H1 (cell line): ENCODE measurements around the gene NXF3. TPM values are rescaled to one million over a fixed set of nuclear protein-coding genes. Genes with fewer than 3 reads are reported as not detected.

Experiments
- CTCF ChIA-PET: fragments of 300-600 bp; sonication (Branson Sonifier 250); formaldehyde crosslinking; loops from one replicate; lab custom pipeline; 2021; ENCODE audit not compliant: partially characterized antibody; lab: Charles Lee
- POLR2A ChIA-PET: fragments of 300-600 bp; sonication (Branson Sonifier 250); formaldehyde crosslinking; loops from one replicate; lab custom pipeline; 2021; ENCODE audit warnings: inconsistent platforms; ENCODE audit not compliant: partially characterized antibody; lab: Charles Lee
- DNase-seq, 2 experiments: peaks; one replicate each; pipeline versions ENCODE4 v3.0.0 to v3.0.0-alpha.2; 2010 to 2022; ENCODE audit warnings: low spot score in 2 of 2, low read depth in 1 of 2, mixed read lengths in 1 of 2
- FAIRE-seq: peaks from 2 replicates; lab custom pipeline; 2011; peaks lifted over from hg19 to GRCh38; lab: Jason Lieb, UNC
- H2AFZ ChIP-seq: 2 replicates; pipeline ENCODE4 v1.8.1; 2012; ENCODE audit warnings: low read length, inconsistent platforms
- H2AK5ac ChIP-seq: 2 replicates; pipeline ENCODE4 v1.6.1; 2013; ENCODE audit warnings: low read depth, low read length
- H2BK120ac ChIP-seq: replicated peaks from 2 replicates; pipeline ENCODE3; 2013; ENCODE audit warnings: low read depth, low read length, inconsistent platforms
- H2BK12ac ChIP-seq: 2 replicates; pipeline ENCODE4 v1.6.1; 2013; ENCODE audit warnings: low read depth, low read length
- H2BK15ac ChIP-seq: 2 replicates; pipeline ENCODE4 v1.6.1; 2013; ENCODE audit warnings: low read length
- H2BK20ac ChIP-seq: 2 replicates; pipeline ENCODE4 v1.6.1; 2013; ENCODE audit warnings: low read length
- H2BK5ac ChIP-seq: 2 replicates; pipeline ENCODE4 v1.6.1; 2013; ENCODE audit warnings: low read depth, low read length
- H3K14ac ChIP-seq: 2 replicates; pipeline ENCODE4 v1.6.1; 2013; ENCODE audit warnings: inconsistent platforms; ENCODE audit not compliant: insufficient read length
- H3K18ac ChIP-seq: 2 replicates; pipeline ENCODE4 v1.6.1; 2013; ENCODE audit warnings: low read length; ENCODE audit errors: extremely low read depth
- H3K23ac ChIP-seq: 2 replicates; pipeline ENCODE4 v1.6.1; 2013; ENCODE audit warnings: inconsistent platforms; ENCODE audit not compliant: insufficient read length
- H3K23me2 ChIP-seq: 2 replicates; pipeline ENCODE4 v1.6.1; 2013; ENCODE audit warnings: low read depth, low read length
- H3K27ac ChIP-seq: 2 replicates; pipeline ENCODE4 v1.6.1; 2011; ENCODE audit warnings: low read depth, low read length, inconsistent platforms
- H3K27me3 ChIP-seq, 4 experiments: replicated peaks in 1 of 4; 1 replicate in 1 of 4; 2 replicates in 3 of 4; pipeline versions ENCODE4 v1.6.1 to v1.8.1; 2011 to 2013; ENCODE audit warnings: low read length in 3 of 4, mild to moderate bottlenecking in 3 of 4, inconsistent platforms in 2 of 4, mixed read lengths in 2 of 4, moderate library complexity in 1 of 4; ENCODE audit not compliant: control insufficient read depth in 3 of 4, insufficient read depth in 3 of 4; ENCODE audit errors: extremely low read depth in 1 of 4
- H3K36me3 ChIP-seq, 4 experiments: 2 replicates each; pipeline versions ENCODE4 v1.6.1 to v1.8.1; 2011 to 2013; ENCODE audit warnings: mild to moderate bottlenecking in 4 of 4, low read length in 3 of 4, moderate library complexity in 2 of 4, control low read depth in 1 of 4, inconsistent platforms in 1 of 4; ENCODE audit not compliant: insufficient read depth in 4 of 4, control insufficient read depth in 2 of 4
- H3K4ac ChIP-seq: replicated peaks from 2 replicates; pipeline ENCODE3; 2013; ENCODE audit warnings: low read length, low read depth, mixed read lengths, inconsistent platforms; ENCODE audit not compliant: insufficient read length
- H3K4me1 ChIP-seq, 4 experiments: replicated peaks in 1 of 4; 1 replicate in 1 of 4; 2 replicates in 3 of 4; pipeline versions ENCODE4 v1.6.1 to v1.8.1; 2011 to 2013; ENCODE audit warnings: low read length in 3 of 4, inconsistent platforms in 2 of 4, mixed read lengths in 1 of 4; ENCODE audit not compliant: insufficient read depth in 4 of 4, control insufficient read depth in 3 of 4
- H3K4me2 ChIP-seq, 2 experiments: 2 replicates each; pipeline versions ENCODE4 v1.6.1 to v1.8.1; 2011 to 2013; ENCODE audit warnings: low read depth in 2 of 2, low read length in 2 of 2, control low read depth in 1 of 2, inconsistent platforms in 1 of 2, mild to moderate bottlenecking in 1 of 2; ENCODE audit not compliant: insufficient read depth in 1 of 2
- H3K4me3 ChIP-seq, 4 experiments: fragments of 200-600, 300-600 bp in 1 of 4; sonication (generic), shearing (Covaris generic), sonication (Bioruptor Twin) in 1 of 4; 2 replicates each; pipeline versions ENCODE4 v1.5.1 to v1.8.1; 2011 to 2016; ENCODE audit warnings: low read length in 4 of 4, low read depth in 3 of 4, control low read depth in 2 of 4, inconsistent platforms in 2 of 4, mild to moderate bottlenecking in 2 of 4, mixed read lengths in 1 of 4, moderate library complexity in 1 of 4; ENCODE audit not compliant: insufficient read depth in 2 of 4; ENCODE audit errors: extremely low read depth in 1 of 4
- H3K56ac ChIP-seq: replicated peaks from 2 replicates; pipeline ENCODE3; 2013; ENCODE audit warnings: low read depth, mild to moderate bottlenecking, mixed read lengths, low read length, inconsistent platforms; ENCODE audit not compliant: insufficient read length
- H3K79me1 ChIP-seq: 2 replicates; pipeline ENCODE4 v1.6.1; 2013; ENCODE audit warnings: low read depth, low read length, control low read depth
- H3K79me2 ChIP-seq, 2 experiments: 2 replicates each; pipeline versions ENCODE4 v1.6.1 to v1.8.1; 2012 to 2013; ENCODE audit warnings: low read length in 2 of 2, mild to moderate bottlenecking in 2 of 2, inconsistent platforms in 1 of 2; ENCODE audit not compliant: insufficient read depth in 2 of 2, control insufficient read depth in 1 of 2
- H3K9ac ChIP-seq, 4 experiments: replicated peaks in 1 of 4; 1 replicate in 1 of 4; 2 replicates in 3 of 4; pipeline versions ENCODE4 v1.6.1 to v1.8.1; 2011 to 2013; ENCODE audit warnings: low read depth in 3 of 4, low read length in 3 of 4, control low read depth in 2 of 4, mild to moderate bottlenecking in 2 of 4, moderate library complexity in 2 of 4, inconsistent platforms in 1 of 4; ENCODE audit errors: extremely low read depth in 1 of 4
- H3K9me3 ChIP-seq, 2 experiments: 2 replicates each; pipeline versions ENCODE4 v1.6.1 to v1.8.1; 2012 to 2013; ENCODE audit warnings: mild to moderate bottlenecking in 2 of 2, moderate library complexity in 2 of 2, control low read depth in 1 of 2, inconsistent platforms in 1 of 2, low read depth in 1 of 2, low read length in 1 of 2, mixed read lengths in 1 of 2; ENCODE audit not compliant: insufficient read depth in 2 of 2
- H4K20me1 ChIP-seq, 2 experiments: replicated peaks in 1 of 2; 2 replicates each; pipeline versions ENCODE3 to v1.8.1; 2011 to 2013; ENCODE audit warnings: inconsistent platforms in 2 of 2, low read length in 2 of 2, mild to moderate bottlenecking in 1 of 2; ENCODE audit not compliant: insufficient read depth in 2 of 2, control insufficient read depth in 1 of 2
- H4K5ac ChIP-seq: 2 replicates; pipeline ENCODE4 v1.6.1; 2013; ENCODE audit warnings: low read length, low read depth, mixed read lengths, inconsistent platforms; ENCODE audit not compliant: insufficient read length
- H4K8ac ChIP-seq: 2 replicates; pipeline ENCODE4 v1.8.0; 2013; ENCODE audit warnings: mild to moderate bottlenecking, moderate library complexity, low read length, inconsistent platforms; ENCODE audit not compliant: insufficient read depth; ENCODE audit errors: extremely low read depth
- H4K91ac ChIP-seq: replicated peaks from 2 replicates; pipeline ENCODE3; 2013; ENCODE audit warnings: low read length, mixed read lengths, inconsistent platforms; ENCODE audit not compliant: insufficient read length
- CEBPB ChIP-seq: IDR thresholded peaks from 2 replicates; pipeline ENCODE4 v1.6.1; 2012; ENCODE audit warnings: low read depth, low read length
- E2F6 ChIP-seq: IDR thresholded peaks from 2 replicates; pipeline ENCODE4 v1.6.1; 2012; ENCODE audit warnings: inconsistent platforms
- EGR1 ChIP-seq: IDR thresholded peaks from 2 replicates; pipeline ENCODE4 v1.6.1; 2011; ENCODE audit warnings: low read depth, low read length, borderline replicate concordance
- EP300 ChIP-seq, 2 experiments: IDR thresholded peaks; 1 replicate in 1 of 2; 2 replicates in 1 of 2; pipeline ENCODE4 v1.6.1; 2011 to 2012; ENCODE audit warnings: low read depth in 2 of 2, low read length in 2 of 2, mild to moderate bottlenecking in 2 of 2, borderline replicate concordance in 1 of 2, inconsistent platforms in 1 of 2, moderate library complexity in 1 of 2
- FOSL1 ChIP-seq: IDR thresholded peaks from 2 replicates; pipeline ENCODE4 v1.6.1; 2011; ENCODE audit warnings: mild to moderate bottlenecking, low read depth, low read length, moderate library complexity; ENCODE audit not compliant: insufficient read depth
- KDM1A ChIP-seq: fragments of 200-600, 300-600 bp; sonication (generic); IDR thresholded peaks from 2 replicates; pipeline ENCODE4 v1.7.1; 2016; ENCODE audit warnings: mild to moderate bottlenecking, low read length, borderline replicate concordance
- PHF8 ChIP-seq: fragments of 200-600 bp; sonication (generic); conservative IDR thresholded peaks from 2 replicates; pipeline ENCODE4 v1.7.1; 2012; ENCODE audit warnings: low read depth, mild to moderate bottlenecking, inconsistent platforms, low read length, moderate library complexity
- SIRT6 ChIP-seq: IDR thresholded peaks from one replicate; pipeline ENCODE4 v1.7.1; 2012; ENCODE audit warnings: low read length, inconsistent platforms
- SIX5 ChIP-seq: IDR thresholded peaks from 2 replicates; pipeline ENCODE4 v1.6.1; 2011; ENCODE audit warnings: mild to moderate bottlenecking, low read depth, low read length
- USF2 ChIP-seq: IDR thresholded peaks from 2 replicates; pipeline ENCODE4 v1.6.1; 2011; ENCODE audit warnings: low read length, improper control_type of control experiment
- YY1 ChIP-seq: IDR thresholded peaks from 2 replicates; pipeline ENCODE4 v1.6.1; 2011; ENCODE audit warnings: low read depth, mild to moderate bottlenecking, low read length
- WGBS, 2 experiments: shearing (Covaris generic) in 1 of 2; methylation state at CpG; one replicate each; pipeline versions ENCODE4 v1.1.6 to v1.1.7; 2013 to 2015; ENCODE audit warnings: low lambda C conversion rate in 2 of 2, mixed read lengths in 2 of 2, inconsistent platforms in 1 of 2, low coverage in 1 of 2, missing lambda C conversion rate in 1 of 2; ENCODE audit not compliant: insufficient replicate concordance in 2 of 2, insufficient coverage in 1 of 2, insufficient read length in 1 of 2; ENCODE audit errors: extremely low coverage in 1 of 2, missing lambda C conversion rate in 1 of 2; 5-methylcytosine and 5-hydroxymethylcytosine counted together
- polyA plus RNA-seq, 7 experiments: library from polyadenylated mRNA; depleted of rRNA in 3 of 7; stranded (reverse) in 5 of 7; unstranded in 2 of 7; fragments of >200 nt in 5 of 7; fragments of 200-250 nt in 2 of 7; gene quantifications; 1 replicate in 5 of 7; 2 replicates in 1 of 7; 4 replicates in 1 of 7; pipeline versions ENCODE4 v1.2.1 to v1.2.3, GENCODE V29; 2011 to 2013; ENCODE audit warnings: missing spikeins in 2 of 7, mixed read lengths in 2 of 7
- total RNA-seq: library from RNA; stranded (reverse); fragmentation: NEBNext Ultra II Directional; extraction: Animal tissue kit (Norgen Biotek cat#: 25700); gene quantifications from 2 replicates; pipeline ENCODE4 v1.2.1, GENCODE V29; 2021

NXF3 gene
- total and polyA plus RNA-seq, 2 of the 8 experiments (the other 6 are each of a cell fraction or from before 2014, with no cell fraction given) = 0.12 TPM; not detected in 1

- H3K14ac ChIP-seq = no peak overlapping the region
- no peak overlapping the region for H2BK12ac ChIP-seq
- no peak overlapping the region for H3K56ac ChIP-seq
- no peak overlapping the region for H3K4me2 ChIP-seq
- TF ChIP-seq CEBPB (no peak), SIRT6 (no peak), EGR1 (no peak), PHF8 (no peak), E2F6 (no peak), YY1 (no peak), USF2 (no peak), KDM1A (no peak), SIX5 (no peak), EP300 (IDR thresholded peaks at IDR 0.05; ENCODE audit: borderline replicate concordance in 1 of 2, low read depth in 2 of 2, low read length in 2 of 2) (no peak), FOSL1 (no peak)
- POLR2A ChIA-PET = no interaction called here
- no peak overlapping the region for H3K23ac ChIP-seq
- H3K9me3 ChIP-seq = peaks cover 0 to 3% of the 10 kb centered on the region in 2 experiments; a peak in 1 of 4 replicates
- WGBS, 2 experiments = 93% methylated on average over 4 of the region's 4 CpGs; no CpG with 5 or more reads in 1 of the 2 experiments
- CTCF ChIA-PET = no interaction called here
- no peak overlapping the region for H4K91ac ChIP-seq
- H3K79me2 ChIP-seq = no peaks in the 10 kb centered on the region
- no peak for DNase-seq
- no peaks in the 10 kb centered on the region for H3K79me1 ChIP-seq
- H2BK15ac ChIP-seq = no peak overlapping the region
- no peak overlapping the region for H3K9ac ChIP-seq
- H3K4ac ChIP-seq = no peak overlapping the region
- H4K20me1 ChIP-seq = no peaks in the 10 kb centered on the region
- FAIRE-seq = no peak
- H3K23me2 ChIP-seq = no peaks in the 10 kb centered on the region
- H3K4me1 ChIP-seq = no peaks in the 10 kb centered on the region; a peak in 1 of 7 replicates
- no peak overlapping the region for H2BK120ac ChIP-seq
- H4K5ac ChIP-seq = no peak overlapping the region
- H2BK5ac ChIP-seq = no peak overlapping the region
- H3K27ac ChIP-seq = no peak overlapping the region
- no peak overlapping the region for H3K4me3 ChIP-seq
- no peak overlapping the region for H4K8ac ChIP-seq
- H3K27me3 ChIP-seq = no peaks in the 10 kb centered on the region
- H2BK20ac ChIP-seq = no peak overlapping the region
- H3K36me3 ChIP-seq = no peaks in the 10 kb centered on the region
- no peak overlapping the region for H2AFZ ChIP-seq
- H2AK5ac ChIP-seq = no peak overlapping the region
- H3K18ac ChIP-seq = no peak overlapping the region
Observed at GRCh38 chrX:103100484-103100883, 7.5 kb upstream of the NXF3 start.
